Ammon's horn (tissue), 1 donor: ENCODE measurements around the gene BIRC6.
"Not testable (repeated sequence)": the region's sequence is repeated elsewhere in the genome, so short reads cannot be mapped to it uniquely, and the experiment has no call there.

Experiments used
- DNase-seq: peaks from one replicate; pipeline ENCODE4 v3.0.0-alpha.2; 2016; ENCODE audit warnings: low spot score

Gene BIRC6

DNA sequence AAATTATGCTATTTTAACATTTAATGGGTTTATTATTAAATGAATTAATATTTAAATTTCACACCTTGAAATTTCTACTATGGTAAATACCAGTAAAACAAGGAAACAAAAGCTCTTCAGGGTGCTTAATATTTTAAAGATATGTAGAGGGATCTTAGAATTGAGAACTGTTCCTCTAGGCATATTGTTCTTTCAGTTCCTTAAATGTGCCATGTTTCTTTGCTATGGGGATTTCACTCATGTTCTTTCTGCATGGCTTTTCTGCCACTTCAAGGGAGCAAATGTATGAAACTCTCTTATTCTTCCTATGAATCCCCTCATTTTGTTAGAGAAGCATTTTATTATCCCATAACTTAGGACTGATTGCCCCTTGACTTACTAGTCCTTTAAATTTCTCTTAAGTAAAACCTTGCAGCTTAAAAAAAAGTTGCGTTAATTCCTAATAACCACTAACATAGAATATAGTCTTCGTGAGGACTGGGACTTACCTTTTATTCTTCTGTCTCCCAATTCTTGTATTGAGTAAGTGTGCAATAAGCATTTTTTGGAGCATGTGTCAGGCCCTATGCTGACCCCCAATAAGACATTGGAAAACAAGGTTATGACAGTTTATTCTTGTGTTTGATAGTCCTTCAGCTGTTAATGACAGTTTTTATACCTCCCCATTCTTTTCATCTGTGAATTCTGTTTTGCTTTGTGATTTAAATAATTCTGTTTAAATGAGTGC, 95.7 kb downstream of the BIRC6 start:
- DNase-seq = no peak

DNA sequence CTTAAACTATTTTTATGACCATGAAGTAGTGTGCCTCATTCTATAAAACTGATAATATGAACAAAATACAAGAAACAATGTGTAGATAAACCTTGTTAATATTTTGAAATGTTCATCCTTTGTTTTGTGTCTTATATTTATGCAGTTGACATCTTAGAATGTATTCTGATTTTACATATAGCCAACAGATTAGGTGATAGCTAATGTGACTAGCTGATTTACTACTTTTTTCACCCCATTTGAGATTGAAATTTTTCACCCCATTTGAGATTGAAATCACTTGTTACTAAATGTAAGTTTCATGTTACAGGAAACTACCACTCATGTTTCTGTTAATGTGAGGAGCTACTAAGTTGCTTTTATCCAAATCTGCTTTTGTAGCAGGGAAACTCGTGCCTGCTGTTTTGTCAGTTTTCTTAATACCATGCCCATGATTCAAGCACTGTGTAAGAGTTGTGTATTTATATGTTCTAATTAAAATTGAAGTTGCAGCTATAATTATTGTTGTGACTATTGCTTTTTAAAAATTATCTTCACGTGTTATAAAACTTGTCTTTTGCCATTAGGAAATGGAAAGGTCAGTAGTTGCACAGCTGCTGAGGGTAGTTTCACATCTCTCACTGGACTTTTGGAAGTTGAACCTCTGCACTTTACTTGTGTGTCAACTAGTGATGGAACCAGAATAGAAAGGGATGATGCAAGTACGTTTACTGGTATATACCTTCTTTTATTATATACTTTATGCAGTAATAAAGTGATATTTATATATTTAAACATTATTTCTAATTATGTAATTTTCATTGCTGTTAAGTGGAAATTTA, 96.6 kb downstream of the BIRC6 start:
- DNase-seq = no peak

DNA sequence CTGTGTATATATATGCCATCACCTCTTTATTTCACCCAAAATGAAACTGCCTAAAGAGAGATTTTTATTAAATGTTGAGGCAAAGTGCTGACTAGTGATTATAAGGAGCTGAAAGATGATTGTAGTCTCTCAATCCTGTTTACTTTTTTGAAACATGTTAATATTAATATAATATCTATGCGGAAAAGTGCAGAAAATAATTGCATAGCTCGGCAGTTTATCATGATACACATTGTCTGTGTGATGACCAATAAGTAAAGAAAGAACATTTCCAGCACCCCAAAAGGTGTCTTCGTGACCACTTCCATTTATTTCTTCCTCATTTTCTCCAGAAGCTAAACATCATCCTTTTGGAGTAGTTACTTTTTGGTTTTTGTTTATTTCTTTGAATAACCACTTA, 99.0 kb downstream of the BIRC6 start:
- DNase-seq = no peak

DNA sequence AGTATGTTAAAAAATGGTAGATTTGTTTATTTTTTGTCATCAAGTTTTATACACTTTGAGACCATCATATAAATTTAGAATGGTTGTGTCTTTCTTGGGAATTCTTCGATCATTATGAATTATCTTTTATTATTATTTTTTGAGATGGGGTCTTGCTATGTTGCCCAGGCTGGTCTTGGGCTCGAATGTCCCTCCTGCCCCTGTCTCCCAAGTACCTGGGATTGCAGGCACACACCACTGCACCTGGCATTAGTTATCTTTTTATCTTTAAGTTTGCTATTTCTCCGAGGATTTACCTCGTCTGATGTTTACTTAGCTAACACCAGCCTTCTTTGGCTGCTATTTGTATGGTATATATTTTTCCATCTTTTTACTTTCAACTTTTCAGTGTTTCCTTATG, 100.0 kb downstream of the BIRC6 start:
- no peak for DNase-seq

DNA sequence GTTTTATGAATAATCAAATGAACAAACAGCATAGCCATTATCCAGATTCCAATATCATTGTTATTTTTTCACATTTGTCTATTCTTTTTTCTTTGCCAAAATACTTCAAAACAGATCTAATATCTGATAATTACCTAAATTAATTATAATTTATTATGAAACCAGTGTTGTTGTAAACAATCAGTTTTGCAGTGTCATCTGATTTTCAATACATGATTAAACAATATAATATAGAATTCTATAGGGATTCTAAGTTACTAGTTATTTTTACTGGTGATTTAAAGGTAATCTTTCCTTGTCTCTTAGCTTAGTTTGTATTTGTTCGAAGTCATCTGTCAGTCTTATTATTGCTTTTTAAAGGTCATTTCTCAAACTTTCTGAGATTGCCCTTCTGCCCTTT, 101.0 kb downstream of the BIRC6 start:
- no peak for DNase-seq

DNA sequence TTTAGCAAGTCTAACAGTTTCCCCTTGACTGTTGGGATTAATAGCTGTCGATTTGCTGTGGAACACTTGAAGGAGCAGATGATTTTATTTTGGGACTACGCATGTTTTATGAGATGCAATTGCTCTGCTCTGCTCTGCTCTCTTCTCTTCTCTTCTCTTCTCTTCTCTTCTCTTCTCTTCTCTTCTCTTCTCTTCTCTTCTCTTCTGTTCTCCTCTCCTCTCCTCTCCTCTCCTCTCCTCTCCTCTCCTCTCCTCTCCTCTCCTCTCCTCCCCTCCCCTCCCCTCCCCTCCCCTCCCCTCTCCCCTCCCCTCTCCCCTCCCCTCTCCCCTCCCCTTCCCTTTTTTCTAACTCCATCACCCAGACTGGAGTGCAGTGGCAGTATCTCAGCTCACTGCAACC, 104.0 kb downstream of the BIRC6 start:
- not testable (repeated sequence) for DNase-seq

DNA sequence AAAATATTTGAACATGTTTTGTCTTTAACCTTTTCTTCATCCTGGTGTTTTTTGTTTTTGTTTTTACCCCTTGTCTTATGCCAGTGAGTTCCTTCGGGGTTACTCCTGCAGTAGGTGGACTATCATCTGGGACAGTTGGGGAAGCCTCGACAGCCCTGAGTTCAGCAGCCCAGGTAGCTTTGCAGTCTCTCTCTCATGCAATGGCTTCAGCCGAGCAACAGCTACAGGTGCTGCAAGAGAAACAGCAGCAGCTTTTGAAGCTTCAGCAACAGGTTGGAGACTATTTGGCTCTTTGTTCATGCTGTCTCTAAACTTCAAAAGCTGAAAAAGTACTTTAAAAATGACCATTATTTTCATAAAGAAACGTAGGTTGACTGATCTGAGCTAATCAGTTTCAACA, 106.3 kb downstream of the BIRC6 start:
- no peak for DNase-seq

DNA sequence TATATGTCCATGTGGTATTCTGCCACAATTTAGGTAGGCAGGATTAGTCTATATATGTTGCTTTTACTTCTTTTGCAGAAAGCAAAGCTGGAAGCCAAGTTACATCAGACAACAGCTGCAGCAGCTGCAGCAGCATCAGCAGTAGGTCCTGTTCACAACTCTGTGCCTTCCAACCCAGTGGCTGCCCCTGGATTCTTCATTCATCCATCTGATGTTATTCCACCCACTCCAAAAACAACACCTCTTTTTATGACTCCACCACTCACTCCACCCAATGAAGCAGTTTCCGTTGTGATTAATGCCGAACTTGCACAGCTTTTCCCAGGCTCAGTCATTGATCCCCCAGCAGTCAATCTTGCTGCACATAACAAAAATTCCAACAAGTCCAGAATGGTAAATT, 107.6 kb downstream of the BIRC6 start:
- no peak for DNase-seq

DNA sequence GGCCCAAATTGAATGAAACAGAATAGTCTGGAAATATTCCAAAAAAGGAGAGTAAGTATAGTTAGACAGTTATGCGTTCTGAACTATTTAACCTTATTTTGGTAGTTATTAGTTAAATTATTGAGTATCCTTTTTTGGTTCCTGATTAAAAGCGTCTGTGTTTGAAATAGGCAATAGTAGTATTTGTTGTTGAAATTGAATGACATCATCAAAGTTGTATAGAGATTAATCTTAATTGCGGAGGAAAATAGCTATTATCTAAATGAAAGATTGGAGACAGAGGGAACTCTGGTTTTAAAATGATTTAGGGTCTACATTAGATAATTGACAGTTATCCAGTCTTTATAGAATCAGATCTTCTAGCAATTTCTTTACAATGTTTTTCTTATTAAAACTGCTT, 115.8 kb downstream of the BIRC6 start:
- no peak for DNase-seq

DNA sequence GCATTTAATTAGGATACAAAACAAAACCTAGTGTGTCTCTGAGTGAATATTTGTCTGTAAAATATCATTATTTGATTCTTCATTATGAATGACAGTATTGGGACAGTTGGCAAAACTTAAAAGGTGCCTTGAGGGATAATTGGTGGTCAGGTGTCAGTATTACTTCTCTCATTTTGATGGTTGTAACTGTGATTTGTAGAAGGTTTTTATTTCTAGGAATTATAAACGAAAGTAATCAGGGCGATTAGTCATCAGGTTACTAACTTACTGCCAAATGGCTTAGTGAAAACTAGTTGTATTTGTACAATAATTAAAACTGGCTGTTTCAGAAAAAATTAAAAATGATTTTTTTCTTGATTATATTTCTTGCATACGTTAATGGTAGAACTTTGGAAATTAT, 117.6 kb downstream of the BIRC6 start:
- DNase-seq = no peak

DNA sequence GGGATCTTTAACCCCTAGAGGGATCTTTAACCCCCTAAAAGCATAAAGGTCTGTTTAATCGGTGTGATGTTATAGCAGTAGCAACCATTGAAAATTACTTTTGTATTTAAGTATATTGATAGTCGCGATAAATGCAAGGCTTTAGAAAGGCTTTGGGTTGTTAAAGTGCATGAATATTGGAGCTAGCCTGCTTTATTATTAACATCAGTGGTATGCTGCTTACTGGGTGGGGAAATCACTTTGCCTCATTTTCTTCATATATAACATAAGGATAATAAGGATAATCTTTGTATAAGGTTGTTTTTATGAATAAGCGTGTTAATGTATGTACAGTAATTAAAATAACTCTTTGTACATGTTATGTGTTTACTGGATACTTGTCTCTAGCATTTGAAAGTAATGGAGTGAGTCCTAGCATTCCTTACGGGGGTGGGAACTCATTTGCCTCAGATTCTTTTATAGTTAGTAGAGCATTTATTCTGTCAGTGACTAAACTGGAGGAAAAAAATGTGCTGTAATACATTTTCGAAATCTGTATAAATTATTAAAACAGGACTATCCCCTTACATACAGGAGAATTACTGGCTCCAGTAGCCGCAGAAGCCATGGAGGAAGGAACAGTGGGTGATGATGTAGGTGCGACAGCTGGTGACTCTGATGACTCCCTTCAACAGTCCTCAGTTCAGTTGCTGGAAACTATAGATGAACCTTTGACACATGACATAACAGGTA, 122.2 kb downstream of the BIRC6 start:
- no peak for DNase-seq

DNA sequence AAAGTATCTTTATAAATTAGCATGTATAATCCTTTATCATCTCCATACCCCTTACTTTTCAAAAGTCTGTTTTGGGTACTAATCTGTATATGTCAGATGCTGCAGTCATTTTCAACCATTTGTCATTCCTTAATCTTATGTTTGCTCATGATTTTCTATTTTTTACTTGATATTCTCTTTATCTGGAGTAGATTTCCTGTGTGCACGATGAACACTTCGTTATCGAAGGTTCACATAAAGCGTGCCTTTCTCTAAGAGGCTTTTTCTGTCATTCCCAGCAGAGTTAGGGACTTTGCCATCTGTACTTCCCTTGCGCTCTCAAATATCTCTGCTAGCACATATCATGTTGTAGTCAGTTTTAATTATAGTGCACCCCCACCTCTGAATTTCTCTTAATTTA, 123.2 kb downstream of the BIRC6 start:
- DNase-seq = no peak

DNA sequence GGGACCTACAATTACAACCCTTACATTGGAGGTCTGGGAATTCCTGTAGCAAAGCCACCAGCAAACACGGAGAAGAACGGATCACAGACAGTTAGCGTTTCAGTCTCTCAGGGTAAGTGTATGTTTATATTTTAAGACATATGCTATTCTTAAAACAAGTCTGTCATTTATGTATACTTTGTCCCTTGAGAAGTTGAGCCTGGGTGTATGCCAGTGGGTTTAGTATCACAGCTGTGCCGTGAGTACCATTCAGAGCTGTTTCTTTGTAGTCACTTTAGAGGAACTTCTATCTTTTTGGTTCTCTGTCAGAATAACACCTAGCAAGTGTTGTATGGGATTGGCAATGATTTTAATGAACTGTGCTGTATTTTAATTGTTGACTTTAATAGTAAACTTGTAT, 125.6 kb downstream of the BIRC6 start:
- DNase-seq = no peak

DNA sequence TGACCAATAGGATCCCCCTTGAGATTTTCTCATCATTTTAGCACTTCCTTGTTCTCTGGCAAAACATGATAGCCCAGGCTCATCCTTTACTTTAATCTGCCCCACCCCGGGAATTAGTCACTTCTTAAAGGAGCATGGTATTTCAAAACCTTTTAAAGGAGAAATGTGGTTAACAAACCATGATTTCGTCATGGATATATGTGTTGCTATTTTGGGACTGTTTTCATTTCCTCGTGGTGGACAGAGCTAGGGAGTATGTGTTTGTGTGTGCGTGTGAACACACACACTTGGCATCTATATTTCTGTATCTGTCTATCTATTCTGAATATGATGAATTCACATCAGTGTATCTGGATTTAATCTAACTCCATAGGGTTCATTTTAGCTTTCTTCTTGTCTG, 128.1 kb downstream of the BIRC6 start:
- DNase-seq = no peak

DNA sequence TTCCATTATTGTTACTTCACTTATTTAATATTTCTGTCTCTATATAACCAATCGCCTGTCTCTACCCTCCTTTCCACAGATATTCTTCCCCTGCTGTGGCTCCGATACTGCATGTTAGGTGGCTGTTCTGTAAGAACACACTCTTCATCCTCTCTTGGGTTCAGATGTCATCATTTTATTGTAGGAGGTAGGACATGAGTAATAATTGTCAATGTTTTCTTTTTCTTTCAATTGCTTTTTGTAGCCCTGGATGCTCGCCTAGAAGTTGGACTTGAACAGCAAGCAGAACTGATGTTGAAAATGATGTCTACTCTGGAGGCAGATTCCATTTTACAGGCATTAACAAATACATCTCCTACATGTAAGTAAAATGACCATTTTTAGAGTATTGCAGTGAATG, 128.6 kb downstream of the BIRC6 start:
- no peak for DNase-seq

DNA sequence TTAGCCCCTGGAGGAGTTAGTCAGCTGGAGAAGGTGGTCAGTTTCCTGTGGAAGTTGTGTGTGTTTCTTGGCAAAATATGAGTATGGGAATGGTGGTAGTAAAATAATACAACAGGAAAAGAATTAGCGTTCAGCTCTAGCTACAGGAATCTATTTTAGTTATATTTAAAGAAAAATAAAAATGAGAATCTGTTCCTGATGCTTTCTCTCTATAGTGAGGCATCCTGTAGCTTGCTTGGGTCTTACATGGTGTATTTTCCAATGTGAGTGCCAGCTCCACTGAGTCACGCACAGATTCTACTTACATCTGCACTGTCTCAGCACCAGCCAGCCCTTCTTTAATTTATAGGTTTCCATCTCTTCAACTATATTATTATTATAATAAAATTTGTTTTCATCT, 132.2 kb downstream of the BIRC6 start:
- DNase-seq = no peak

DNA sequence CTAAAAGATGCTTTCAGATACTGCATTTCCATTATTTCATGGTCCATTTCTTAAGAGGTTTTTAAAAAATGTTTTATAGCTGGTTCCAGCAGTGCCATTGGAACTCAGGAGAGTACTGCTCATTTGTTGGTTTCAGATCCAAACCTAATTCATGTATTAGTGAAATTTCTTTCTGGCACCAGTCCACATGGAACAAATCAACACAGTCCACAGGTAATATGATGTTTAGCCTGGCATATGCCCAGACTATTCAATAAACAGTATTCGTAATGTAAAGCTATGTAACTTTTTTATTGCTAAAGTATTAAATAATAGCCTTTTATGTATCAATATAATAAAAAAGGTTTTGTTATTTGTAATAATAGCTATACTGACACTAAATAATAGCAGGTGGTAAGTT, 134.5 kb downstream of the BIRC6 start:
- no peak for DNase-seq

DNA sequence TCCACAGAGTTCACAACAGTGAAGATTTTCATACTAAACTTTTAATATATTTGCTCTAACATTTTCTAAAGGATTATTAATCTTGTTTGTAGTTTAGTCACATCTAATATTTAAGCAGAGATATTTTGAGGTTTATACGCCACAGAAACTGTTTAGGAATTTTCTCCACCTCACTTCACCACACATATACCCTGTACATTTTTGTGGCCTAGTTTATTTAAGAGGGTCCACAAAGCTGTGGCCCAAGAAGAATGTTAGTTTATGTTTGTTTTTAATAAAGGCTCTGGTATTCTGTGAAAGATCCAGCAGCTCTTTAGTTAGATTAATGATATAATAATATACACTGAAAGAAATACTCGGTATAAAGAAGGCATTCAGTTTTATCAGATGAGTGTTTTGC, 138.3 kb downstream of the BIRC6 start:
- DNase-seq = no peak

DNA sequence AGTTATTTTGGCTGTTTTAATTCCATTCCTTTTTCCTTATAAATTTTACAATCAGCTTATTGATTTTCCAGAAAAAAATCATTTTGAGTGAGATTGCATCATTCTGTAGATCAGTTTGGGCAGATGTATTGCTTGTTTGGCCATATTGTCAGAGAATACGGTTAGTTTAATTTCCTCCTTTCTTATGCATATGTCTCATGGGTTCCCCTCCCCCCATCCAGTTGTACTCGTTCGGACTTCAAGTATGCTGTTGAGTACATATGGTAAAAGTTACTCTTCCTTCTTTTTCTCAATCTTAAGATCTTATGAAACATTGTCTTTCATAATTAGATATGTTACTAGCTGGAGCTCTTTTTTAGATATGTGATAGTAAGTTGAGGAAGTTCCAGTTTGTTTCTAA, 139.8 kb downstream of the BIRC6 start:
- DNase-seq = no peak

DNA sequence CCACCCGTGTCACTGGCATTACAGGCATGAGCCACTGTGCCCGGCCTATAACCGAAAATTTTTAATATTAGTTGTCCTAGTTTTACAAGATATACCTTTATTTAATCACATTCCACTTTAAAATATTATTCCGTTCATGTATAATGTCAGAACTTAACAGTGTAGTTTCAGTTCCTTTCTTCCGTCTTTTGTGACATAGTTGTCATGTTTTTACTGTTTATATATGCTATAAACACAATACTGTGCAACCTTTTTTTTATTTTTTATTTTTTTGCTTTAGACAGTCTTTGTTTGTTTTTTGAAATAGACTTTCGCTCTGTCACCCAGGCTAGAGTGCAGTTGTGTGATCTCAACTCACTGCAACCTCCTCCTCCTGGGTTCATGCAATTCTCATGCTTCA, 141.5 kb downstream of the BIRC6 start:
- DNase-seq = no peak

DNA sequence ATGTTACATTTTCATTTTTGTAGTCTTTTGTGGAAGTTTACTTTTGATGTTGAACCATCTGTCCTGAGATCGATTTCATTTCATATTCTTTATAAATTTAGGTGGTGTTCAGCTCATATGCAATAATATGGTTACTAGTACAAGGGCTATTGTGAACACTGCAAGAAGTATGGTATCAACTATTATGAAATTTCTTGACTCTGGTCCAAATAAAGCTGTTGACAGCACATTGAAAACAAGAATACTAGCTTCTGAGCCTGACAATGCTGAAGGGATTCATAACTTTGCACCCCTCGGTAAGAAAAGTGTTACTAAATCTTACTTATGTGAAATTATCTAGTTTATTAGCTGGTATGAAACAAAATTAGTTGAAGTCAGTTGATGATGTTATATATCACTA, 146.1 kb downstream of the BIRC6 start:
- no peak for DNase-seq

DNA sequence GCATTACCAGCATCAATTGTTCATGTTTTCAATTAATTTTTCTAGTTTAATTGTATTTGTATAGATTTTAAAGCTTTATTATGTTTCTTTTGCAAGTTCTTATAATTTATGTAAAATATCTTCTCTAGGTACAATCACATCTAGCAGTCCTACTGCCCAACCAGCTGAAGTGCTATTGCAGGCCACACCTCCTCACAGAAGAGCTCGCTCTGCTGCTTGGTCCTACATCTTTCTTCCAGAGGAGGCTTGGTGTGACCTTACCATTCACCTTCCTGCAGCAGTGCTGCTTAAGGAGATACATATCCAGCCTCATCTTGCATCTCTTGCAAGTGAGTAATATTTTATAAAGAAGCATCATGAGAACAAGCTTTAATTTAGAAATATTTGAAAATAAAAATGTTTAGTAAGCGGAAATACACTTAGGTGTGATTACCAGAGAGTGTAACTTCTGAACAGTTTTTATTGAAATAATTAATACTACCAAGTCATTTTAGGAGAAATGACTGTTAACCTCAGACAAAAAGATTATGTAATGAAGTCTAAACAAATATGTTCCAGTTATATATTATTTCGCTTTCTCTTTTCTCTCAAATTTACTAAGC, 148.2 kb downstream of the BIRC6 start:
- DNase-seq = no peak

DNA sequence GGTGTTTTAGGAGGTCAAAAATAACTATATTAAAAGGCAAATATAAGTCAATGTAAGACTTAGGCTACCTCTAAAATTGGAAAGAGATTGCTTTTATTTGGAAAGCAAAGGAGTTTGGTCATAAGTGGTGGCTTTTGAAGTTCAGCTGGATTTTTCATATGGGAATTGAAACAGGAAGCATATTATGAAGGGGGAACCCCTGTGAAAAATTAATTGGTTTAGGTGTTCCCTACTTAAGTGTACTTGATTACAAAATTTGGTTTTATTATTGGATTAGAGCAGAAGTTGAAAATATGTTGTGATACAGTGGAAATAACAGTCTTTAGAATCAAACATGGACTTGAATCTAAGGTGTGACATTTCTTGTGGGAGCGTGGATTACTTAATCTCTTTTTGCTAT, 149.6 kb downstream of the BIRC6 start:
- no peak for DNase-seq
